ENCODE data around the gene CCDC141.
"Not testable (repeated sequence)": the region's sequence is repeated elsewhere in the genome, so short reads cannot be mapped to it uniquely, and the experiment has no call there.

Gene CCDC141

GRCh38 chr2:179049546-179050311 lies at the start of gene CCDC141:
TSS of gene CCDC141 (minus strand) at chr2:179050137. CDS start at chr2:179049941, 196 bp downstream.
- H3K27me3 ChIP-seq = no peaks in the 10 kb centered on the region
- no peaks in the 10 kb centered on the region for H3K9me3 ChIP-seq
- no peaks in the 10 kb centered on the region for H3K36me3 ChIP-seq
- H3K4me3 ChIP-seq (ENCODE audit: low read depth in 1 of 2, low read length in 1 of 2) = peak within 1 kb of the TSS; percentile 23 to 26
- peaks cover 6 to 7% of the 10 kb centered on the region in 2 experiments for H3K4me1 ChIP-seq (ENCODE audit: control insufficient read depth in 1 of 2, insufficient read depth in 1 of 2, low read depth in 1 of 2, low read length in 1 of 2)
- no peak within 1 kb of the TSS for H3K27ac ChIP-seq
- TF ChIP-seq CTCF (IDR thresholded peaks at IDR 0.05) = no peak

GRCh38 chr2:179098080-179098689 lies 48.2 kb upstream of the CCDC141 start:
- H3K4me3 ChIP-seq (ENCODE audit: low read depth in 1 of 2, low read length in 1 of 2) = no peak overlapping the region
- no peaks in the 10 kb centered on the region for H3K36me3 ChIP-seq
- H3K27me3 ChIP-seq = no peaks in the 10 kb centered on the region
- no peaks in the 10 kb centered on the region for H3K9me3 ChIP-seq
- H3K27ac ChIP-seq = no peak overlapping the region
- H3K4me1 ChIP-seq (ENCODE audit: control insufficient read depth in 1 of 2, insufficient read depth in 1 of 2, low read depth in 1 of 2, low read length in 1 of 2) = peaks cover 11 to 12% of the 10 kb centered on the region in 2 experiments
- no peak for TF ChIP-seq CTCF (IDR thresholded peaks at IDR 0.05)

DNA sequence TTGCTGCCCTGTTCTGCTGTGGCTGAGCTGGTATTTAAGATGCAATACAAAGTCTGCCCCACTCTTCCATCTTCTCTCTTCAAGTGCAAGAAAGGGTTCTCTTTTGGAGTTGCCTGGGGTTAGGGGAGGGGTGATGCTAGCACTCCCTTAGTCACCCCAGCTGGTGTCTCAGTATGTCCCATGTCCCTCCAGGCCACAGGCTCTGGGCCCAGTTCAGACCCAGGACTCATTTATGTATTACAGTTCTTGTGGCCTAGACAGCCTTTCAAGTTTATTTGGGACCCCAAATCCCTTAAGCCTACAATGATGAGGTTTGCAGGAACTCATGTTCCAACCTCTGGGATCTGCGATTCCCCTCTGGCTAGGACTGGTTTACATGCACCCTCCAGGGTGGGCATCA lies 47.2 kb upstream of the CCDC141 start:
- no peak overlapping the region for H3K27ac ChIP-seq
- H3K36me3 ChIP-seq = no peaks in the 10 kb centered on the region
- H3K4me1 ChIP-seq (ENCODE audit: control insufficient read depth in 1 of 2, insufficient read depth in 1 of 2, low read depth in 1 of 2, low read length in 1 of 2) = peaks cover 11 to 12% of the 10 kb centered on the region in 2 experiments
- TF ChIP-seq CTCF (IDR thresholded peaks at IDR 0.05) = no peak
- no peak overlapping the region for H3K4me3 ChIP-seq (ENCODE audit: low read depth in 1 of 2, low read length in 1 of 2)
- no peaks in the 10 kb centered on the region for H3K9me3 ChIP-seq
- no peaks in the 10 kb centered on the region for H3K27me3 ChIP-seq

GRCh38 chr2:179096090-179096489 lies 46.2 kb upstream of the CCDC141 start:
- Histone ChIP-seq H3K36me3 (no peaks in the 10 kb centered on the region), H3K27me3 (no peaks in the 10 kb centered on the region), H3K9me3 (no peaks in the 10 kb centered on the region), H3K4me3 (ENCODE audit: low read depth in 1 of 2, low read length in 1 of 2) (no peak overlapping the region), H3K4me1 (ENCODE audit: control insufficient read depth in 1 of 2, insufficient read depth in 1 of 2, low read depth in 1 of 2, low read length in 1 of 2) (peaks cover 11 to 12% of the 10 kb centered on the region in 2 experiments), H3K27ac (peak overlapping the region; percentile 59)
- no peak for TF ChIP-seq CTCF (IDR thresholded peaks at IDR 0.05)

GRCh38 chr2:179092912-179093311 lies 43.0 kb upstream of the CCDC141 start:
- H3K4me1 ChIP-seq (ENCODE audit: control insufficient read depth in 1 of 2, insufficient read depth in 1 of 2, low read depth in 1 of 2, low read length in 1 of 2) = peaks cover 11 to 12% of the 10 kb centered on the region in 2 experiments
- H3K4me3 ChIP-seq (ENCODE audit: low read depth in 1 of 2, low read length in 1 of 2); H3K27me3 ChIP-seq; H3K27ac ChIP-seq; H3K9me3 ChIP-seq; H3K36me3 ChIP-seq: not testable (repeated sequence)

- Histone ChIP-seq H3K27me3 (no peaks in the 10 kb centered on the region), H3K4me3 (ENCODE audit: low read depth in 1 of 2, low read length in 1 of 2) (no peak overlapping the region), H3K27ac (no peak overlapping the region), H3K4me1 (ENCODE audit: control insufficient read depth in 1 of 2, insufficient read depth in 1 of 2, low read depth in 1 of 2, low read length in 1 of 2) (no peaks in the 10 kb centered on the region), H3K36me3 (no peaks in the 10 kb centered on the region), H3K9me3 (no peaks in the 10 kb centered on the region)
- no peak for TF ChIP-seq CTCF (IDR thresholded peaks at IDR 0.05)
Measured at GRCh38 chr2:179082697-179083096, 32.8 kb upstream of the CCDC141 start.
